ENCODE results near the gene GALNTL6.

GRCh38 chr4:172068506-172068905, 255.3 kb downstream of the GALNTL6 start:
- no peak for TF ChIP-seq POLR2A (IDR thresholded peaks at IDR 0.05)
- TF ChIP-seq, protein P1, sequence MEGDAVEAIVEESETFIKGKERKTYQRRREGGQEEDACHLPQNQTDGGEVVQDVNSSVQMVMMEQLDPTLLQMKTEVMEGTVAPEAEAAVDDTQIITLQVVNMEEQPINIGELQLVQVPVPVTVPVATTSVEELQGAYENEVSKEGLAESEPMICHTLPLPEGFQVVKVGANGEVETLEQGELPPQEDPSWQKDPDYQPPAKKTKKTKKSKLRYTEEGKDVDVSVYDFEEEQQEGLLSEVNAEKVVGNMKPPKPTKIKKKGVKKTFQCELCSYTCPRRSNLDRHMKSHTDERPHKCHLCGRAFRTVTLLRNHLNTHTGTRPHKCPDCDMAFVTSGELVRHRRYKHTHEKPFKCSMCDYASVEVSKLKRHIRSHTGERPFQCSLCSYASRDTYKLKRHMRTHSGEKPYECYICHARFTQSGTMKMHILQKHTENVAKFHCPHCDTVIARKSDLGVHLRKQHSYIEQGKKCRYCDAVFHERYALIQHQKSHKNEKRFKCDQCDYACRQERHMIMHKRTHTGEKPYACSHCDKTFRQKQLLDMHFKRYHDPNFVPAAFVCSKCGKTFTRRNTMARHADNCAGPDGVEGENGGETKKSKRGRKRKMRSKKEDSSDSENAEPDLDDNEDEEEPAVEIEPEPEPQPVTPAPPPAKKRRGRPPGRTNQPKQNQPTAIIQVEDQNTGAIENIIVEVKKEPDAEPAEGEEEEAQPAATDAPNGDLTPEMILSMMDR (IDR thresholded peaks at IDR 0.05), result no peak
- no peak for TF ChIP-seq POLR2AphosphoS5 (IDR thresholded peaks at IDR 0.05)
- TF ChIP-seq EP300 (IDR thresholded peaks at IDR 0.05), result no peak
